ENCODE measurements around the gene FOXP2.

- TF ChIP-seq CREB3 (CRISPR knock-in tag; IDR thresholded peaks at IDR 0.05) (no peak), PTBP1 (IDR thresholded peaks at IDR 0.05; ENCODE audit: low read depth, low read length, poor library complexity, severe bottlenecking) (no peak), ZNF709 (CRISPR knock-in tag; IDR thresholded peaks at IDR 0.05) (no peak), CTCF (CRISPR knock-in tag; IDR thresholded peaks at IDR 0.05) (no peak), TEAD3 (CRISPR knock-in tag; optimal IDR thresholded peaks at IDR 0.05; ENCODE audit: borderline replicate concordance) (no peak)
- TF ChIP-seq, protein P1, sequence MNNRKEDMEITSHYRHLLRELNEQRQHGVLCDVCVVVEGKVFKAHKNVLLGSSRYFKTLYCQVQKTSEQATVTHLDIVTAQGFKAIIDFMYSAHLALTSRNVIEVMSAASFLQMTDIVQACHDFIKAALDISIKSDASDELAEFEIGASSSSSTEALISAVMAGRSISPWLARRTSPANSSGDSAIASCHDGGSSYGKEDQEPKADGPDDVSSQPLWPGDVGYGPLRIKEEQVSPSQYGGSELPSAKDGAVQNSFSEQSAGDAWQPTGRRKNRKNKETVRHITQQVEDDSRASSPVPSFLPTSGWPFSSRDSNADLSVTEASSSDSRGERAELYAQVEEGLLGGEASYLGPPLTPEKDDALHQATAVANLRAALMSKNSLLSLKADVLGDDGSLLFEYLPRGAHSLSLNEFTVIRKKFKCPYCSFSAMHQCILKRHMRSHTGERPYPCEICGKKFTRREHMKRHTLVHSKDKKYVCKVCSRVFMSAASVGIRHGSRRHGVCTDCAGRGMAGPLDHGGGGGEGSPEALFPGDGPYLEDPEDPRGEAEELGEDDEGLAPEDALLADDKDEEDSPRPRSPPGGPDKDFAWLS (CRISPR knock-in tag; IDR thresholded peaks at IDR 0.05; ENCODE audit: borderline replicate concordance) = no peak
These were observed 257.0 kb downstream of the FOXP2 start for GRCh38 chr7:114671563-114672123.
